Neural progenitor cell (in vitro differentiated cells): ENCODE results near the gene DISP2. TPM values are rescaled to one million over a fixed set of nuclear protein-coding genes. Genes with fewer than 3 reads are reported as not detected.

Experiments used
- DNase-seq: peaks from one replicate; pipeline ENCODE4 v3.0.0-alpha.2; 2016; ENCODE audit warnings: low spot score
- H2AFZ ChIP-seq: fragments of 200-600 bp; sonication (generic); replicated peaks from 2 replicates; pipeline ENCODE4 v1.6.1; 2016; ENCODE audit warnings: antibody characterized with exemption
- H3F3A ChIP-seq: fragments of 200-600 bp; sonication (generic); 2 replicates; pipeline ENCODE4 v1.6.1; 2016; ENCODE audit warnings: antibody characterized with exemption, low read depth
- H3K27ac ChIP-seq: fragments of 200-600 bp; sonication (generic); 2 replicates; pipeline ENCODE4 v1.5.1; 2016; ENCODE audit warnings: mild to moderate bottlenecking
- H3K27me3 ChIP-seq: fragments of 200-600 bp; sonication (generic); 2 replicates; pipeline ENCODE4 v1.6.1; 2016; ENCODE audit warnings: mild to moderate bottlenecking, moderate library complexity
- H3K36me3 ChIP-seq: fragments of 200-600 bp; sonication (generic); 2 replicates; pipeline ENCODE4 v1.5.1; 2016
- H3K4me1 ChIP-seq: fragments of 200-600 bp; sonication (generic); 2 replicates; pipeline ENCODE4 v1.6.1; 2016; ENCODE audit warnings: mixed run types
- H3K4me2 ChIP-seq: fragments of 200-600 bp; sonication (generic); 2 replicates; pipeline ENCODE4 v1.6.1; 2016
- H3K4me3 ChIP-seq: fragments of 200-600 bp; sonication (generic); 2 replicates; pipeline ENCODE4 v1.5.1; 2016
- H3K79me2 ChIP-seq: fragments of 200-600 bp; sonication (generic); 2 replicates; pipeline ENCODE4 v1.6.1; 2016; ENCODE audit warnings: low read depth
- H3K9ac ChIP-seq: fragments of 200-600 bp; sonication (generic); 2 replicates; pipeline ENCODE4 v1.6.1; 2016
- H3K9me3 ChIP-seq: fragments of 200-600 bp; sonication (generic); 2 replicates; pipeline ENCODE4 v1.5.1; 2016; ENCODE audit warnings: low read depth
- H4K20me1 ChIP-seq: fragments of 200-600 bp; sonication (generic); 2 replicates; pipeline ENCODE4 v1.6.1; 2016; ENCODE audit warnings: low read depth
- H3K27ac Mint-ChIP-seq: 3 replicates; pipeline ENCODE4 v1.8.0; 2021; ENCODE audit warnings: mixed read lengths
- H3K27me3 Mint-ChIP-seq: 2 replicates; pipeline ENCODE4 v1.8.0; 2022; ENCODE audit warnings: low read depth, mild to moderate bottlenecking, inconsistent platforms, moderate library complexity, mixed read lengths; ENCODE audit not compliant: insufficient read depth
- H3K36me3 Mint-ChIP-seq: 3 replicates; pipeline ENCODE4 v1.8.0; 2021; ENCODE audit warnings: mixed read lengths
- H3K4me1 Mint-ChIP-seq: 3 replicates; pipeline ENCODE4 v1.8.0; 2021; ENCODE audit warnings: mixed read lengths
- H3K4me3 Mint-ChIP-seq: 3 replicates; pipeline ENCODE4 v1.8.0; 2021; ENCODE audit warnings: mild to moderate bottlenecking, moderate library complexity, mixed read lengths
- H3K9me3 Mint-ChIP-seq: 3 replicates; pipeline ENCODE4 v1.8.0; 2020; ENCODE audit warnings: mixed read lengths
- CTCF ChIP-seq: fragments of 200-600 bp; sonication (generic); IDR thresholded peaks from 2 replicates; pipeline ENCODE4 v1.5.1; 2017; ENCODE audit warnings: antibody characterized with exemption, mild to moderate bottlenecking
- EZH2 ChIP-seq: fragments of 200-600 bp; sonication (generic); IDR thresholded peaks from 2 replicates; pipeline ENCODE4 v1.6.1; 2017; ENCODE audit warnings: antibody characterized with exemption, mild to moderate bottlenecking, moderate library complexity
- EZH2phosphoT487 ChIP-seq: fragments of 200-600 bp; sonication (generic); IDR thresholded peaks from 2 replicates; pipeline ENCODE4 v1.6.1; 2017; ENCODE audit warnings: antibody characterized with exemption
- total RNA-seq: library from RNA; depleted of rRNA; stranded (reverse); fragments of >200 nt; gene quantifications from 2 replicates; pipeline ENCODE4 v1.2.3, GENCODE V29; 2015; ENCODE audit warnings: low replicate concordance

Gene DISP2
- total RNA-seq, 1 donor from 2014 or later = not detected

GRCh38 chr15:40392986-40393948, 35.2 kb downstream of the DISP2 start:
- Mint-ChIP-seq H3K4me1 (no peaks in the 10 kb centered on the region), H3K4me3 (no peak overlapping the region), H3K36me3 (peaks cover 33% of the 10 kb centered on the region), H3K9me3 (no peaks in the 10 kb centered on the region), H3K27me3 (no peaks in the 10 kb centered on the region), H3K27ac (no peak overlapping the region)
- peaks cover 35% of the 10 kb centered on the region for H3K36me3 ChIP-seq
- no peak overlapping the region for H3K27ac ChIP-seq
- H3K4me2 ChIP-seq = no peak overlapping the region
- H3K9ac ChIP-seq = no peak overlapping the region
- no peak for TF ChIP-seq EZH2phosphoT487
- TF ChIP-seq EZH2 = no peak
- TF ChIP-seq CTCF = no peak
- DNase-seq = no peak
- H2AFZ ChIP-seq = no peak overlapping the region
- no peaks in the 10 kb centered on the region for H3K79me2 ChIP-seq
- H3K4me1 ChIP-seq = no peaks in the 10 kb centered on the region
- no peaks in the 10 kb centered on the region for H3K27me3 ChIP-seq
- H3K4me3 ChIP-seq = no peak overlapping the region
- no peaks in the 10 kb centered on the region for H3K9me3 ChIP-seq
- H4K20me1 ChIP-seq = peaks cover 8% of the 10 kb centered on the region
- peaks cover 20% of the 10 kb centered on the region for H3F3A ChIP-seq

- no peaks in the 10 kb centered on the region for H3K9me3 Mint-ChIP-seq
- no peaks in the 10 kb centered on the region for H3K4me1 ChIP-seq
Observed at GRCh38 chr15:40397688-40398412, 39.8 kb downstream of the DISP2 start.

DNA sequence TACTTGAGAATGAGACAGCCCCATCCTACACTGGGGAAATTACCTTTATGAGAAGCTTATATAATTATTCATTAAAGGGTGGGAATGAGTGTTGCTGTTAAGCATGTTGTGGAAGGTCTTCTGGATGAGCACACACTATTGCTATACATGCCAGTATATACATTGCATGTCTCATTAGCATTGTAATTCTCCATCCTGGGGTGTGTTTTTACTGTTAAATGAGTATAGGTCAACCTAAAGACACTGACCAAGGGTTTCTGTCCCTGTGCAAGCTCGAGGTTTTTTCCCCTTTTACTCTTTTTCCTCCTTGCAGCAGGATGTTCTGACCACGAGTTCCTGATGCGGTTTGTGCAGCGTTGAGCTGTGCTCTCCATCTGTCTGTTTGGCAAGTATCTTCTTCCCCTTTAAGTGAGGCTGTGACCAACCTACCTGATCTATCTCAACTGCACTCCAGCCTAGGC, 40.4 kb downstream of the DISP2 start:
- peaks cover 2% of the 10 kb centered on the region for H3K27me3 Mint-ChIP-seq
- Histone ChIP-seq H3K9ac (no peak overlapping the region), H3F3A (peaks cover 17% of the 10 kb centered on the region), H3K4me2 (no peak overlapping the region), H3K79me2 (no peaks in the 10 kb centered on the region), H4K20me1 (peaks cover 3% of the 10 kb centered on the region), H3K27me3 (no peaks in the 10 kb centered on the region), H3K9me3 (no peaks in the 10 kb centered on the region), H2AFZ (no peak overlapping the region), H3K36me3 (peaks cover 7% of the 10 kb centered on the region), H3K27ac (no peak overlapping the region), H3K4me3 (no peak overlapping the region), H3K4me1 (no peaks in the 10 kb centered on the region)
- DNase-seq = no peak
- no peak overlapping the region for H3K4me3 Mint-ChIP-seq
- no peaks in the 10 kb centered on the region for H3K9me3 Mint-ChIP-seq
- H3K27ac Mint-ChIP-seq = no peak overlapping the region
- H3K4me1 Mint-ChIP-seq = no peaks in the 10 kb centered on the region
- H3K36me3 Mint-ChIP-seq = peaks cover 8% of the 10 kb centered on the region
- TF ChIP-seq EZH2phosphoT487 = no peak
- no peak for TF ChIP-seq EZH2
- TF ChIP-seq CTCF = no peak

More at GRCh38 chr15:40397688-40398412, 39.8 kb downstream of the DISP2 start:
- DNase-seq = no peak
- Histone ChIP-seq H3K27me3 (no peaks in the 10 kb centered on the region), H4K20me1 (peaks cover 4% of the 10 kb centered on the region), H3K4me3 (no peak overlapping the region), H3K4me2 (no peak overlapping the region), H3K9me3 (no peaks in the 10 kb centered on the region), H3K9ac (no peak overlapping the region), H3K36me3 (peaks cover 13% of the 10 kb centered on the region), H3K27ac (no peak overlapping the region), H3F3A (peaks cover 17% of the 10 kb centered on the region), H3K79me2 (no peaks in the 10 kb centered on the region), H2AFZ (no peak overlapping the region)
- no peak overlapping the region for H3K4me3 Mint-ChIP-seq
- peaks cover 2% of the 10 kb centered on the region for H3K27me3 Mint-ChIP-seq
- no peak for TF ChIP-seq CTCF
- TF ChIP-seq EZH2 = no peak
- TF ChIP-seq EZH2phosphoT487 = no peak
- H3K36me3 Mint-ChIP-seq = peaks cover 8% of the 10 kb centered on the region
- no peak overlapping the region for H3K27ac Mint-ChIP-seq
- no peaks in the 10 kb centered on the region for H3K4me1 Mint-ChIP-seq
